GM12892 (cell line): Measurements from ENCODE around the gene SPARC.

Experiments used
- POLR2A ChIP-seq: IDR thresholded peaks from 2 replicates; pipeline ENCODE4 v1.6.1; 2011; ENCODE audit warnings: low read depth, low read length, control low read depth
- POLR2AphosphoS5 ChIP-seq: IDR thresholded peaks from 2 replicates; pipeline ENCODE4 v1.6.1; 2011; ENCODE audit warnings: low read depth, low read length, control low read depth

DNA sequence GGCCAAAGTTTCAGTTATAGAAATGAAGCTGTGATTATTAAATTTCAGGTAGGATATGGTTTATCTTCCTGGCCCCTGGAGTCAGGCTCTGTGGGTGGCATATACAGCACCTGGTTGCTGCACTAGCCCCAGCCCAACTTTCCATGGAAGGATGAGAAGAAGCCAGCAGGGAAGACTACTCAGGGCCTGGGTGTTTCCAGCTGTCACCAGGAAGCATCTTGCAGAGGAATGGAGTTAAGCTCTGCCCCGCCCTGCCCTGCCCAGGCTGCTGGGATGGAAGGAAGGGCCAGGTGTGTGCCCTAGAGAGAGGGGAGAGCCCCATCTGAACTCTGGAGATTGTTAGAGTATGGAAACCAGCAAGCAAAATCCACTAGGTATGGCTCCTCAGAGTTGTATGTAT is 52.8 kb downstream of the SPARC start:
- no peak for TF ChIP-seq POLR2A
- TF ChIP-seq POLR2AphosphoS5 = no peak
